CMK (cell line): ENCODE measurements around the gene C16orf92.
"Not testable (repeated sequence)": the region's sequence is repeated elsewhere in the genome, so short reads cannot be mapped to it uniquely, and the experiment has no call there.

ENCODE experiments used
- DNase-seq: peaks from one replicate; pipeline ENCODE4 v3.0.0-alpha.2; 2010; ENCODE audit warnings: low read depth

Gene C16orf92

GRCh38 chr16:30005341-30006094 lies 17.5 kb upstream of the C16orf92 start:
- DNase-seq = no peak

GRCh38 chr16:30006095-30006473 lies 16.9 kb upstream of the C16orf92 start:
- no peak for DNase-seq

GRCh38 chr16:30006659-30007377 lies 16.2 kb upstream of the C16orf92 start:
- DNase-seq = no peak

DNA sequence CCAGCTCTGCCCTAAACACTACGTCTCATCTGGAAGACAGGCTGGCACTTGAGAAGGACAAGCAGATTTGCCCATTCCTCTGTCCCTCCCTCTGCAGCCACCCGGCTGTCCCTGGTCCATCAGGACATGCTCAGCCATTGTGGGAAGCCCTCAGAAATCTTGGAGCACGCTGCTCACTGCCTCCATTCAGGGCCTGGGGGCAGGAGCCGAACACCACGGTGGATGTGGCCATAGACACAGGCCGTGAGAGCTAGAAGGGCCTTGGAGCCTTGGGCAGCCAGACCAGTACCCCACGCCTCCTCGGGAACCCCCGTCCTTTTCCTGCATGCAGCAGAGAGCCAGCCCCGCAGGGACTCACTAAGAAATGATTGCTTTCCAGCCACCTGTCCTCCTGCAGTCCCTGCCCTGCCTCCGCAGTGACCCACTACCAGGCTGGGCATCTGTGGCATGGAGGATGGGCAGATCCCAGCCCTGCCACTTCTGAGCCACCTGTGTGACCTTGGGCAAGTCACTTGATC lies 15.6 kb upstream of the C16orf92 start:
- DNase-seq = no peak

DNA sequence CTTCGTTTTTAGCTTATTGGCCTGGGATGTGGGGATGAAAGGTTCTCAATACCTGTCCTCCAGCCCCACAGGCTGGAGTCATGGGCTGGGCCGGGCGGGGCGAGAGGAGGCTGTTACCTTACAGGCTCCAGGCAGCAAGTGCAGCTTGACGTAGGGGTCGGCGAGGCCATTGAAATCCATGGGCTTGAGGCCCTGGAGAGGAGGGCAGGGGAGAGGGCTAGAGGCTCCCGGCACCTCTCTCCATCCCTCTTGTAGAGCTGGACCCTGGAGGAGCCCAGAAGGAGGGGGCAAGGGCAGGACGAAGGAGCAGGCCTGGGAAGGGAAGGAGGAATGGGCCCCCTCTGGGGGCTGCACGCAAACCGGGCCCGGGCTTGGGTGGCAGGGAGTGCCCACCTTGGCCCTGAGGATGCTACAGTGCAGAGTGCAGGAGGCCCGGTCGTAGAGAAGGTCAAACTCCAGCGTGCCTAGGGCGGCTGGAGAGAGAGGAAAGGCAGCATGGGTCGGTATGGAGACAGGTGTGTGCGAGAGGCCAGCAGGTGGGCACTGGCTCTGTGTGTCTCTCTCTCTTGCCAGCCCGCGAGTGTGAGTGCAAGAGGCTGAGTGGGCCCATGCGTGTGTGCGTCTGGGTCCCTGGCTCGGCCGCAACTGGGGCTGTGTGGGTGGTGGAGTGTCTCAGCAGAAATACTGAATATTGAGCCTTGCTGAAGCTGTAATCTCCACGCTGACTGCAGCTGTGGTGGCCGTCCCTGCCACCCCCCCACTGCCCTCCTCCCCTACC lies 13.7 kb upstream of the C16orf92 start:
- DNase-seq = no peak

- no peak for DNase-seq
Measured at GRCh38 chr16:30009990-30010843, 12.8 kb upstream of the C16orf92 start.

DNA sequence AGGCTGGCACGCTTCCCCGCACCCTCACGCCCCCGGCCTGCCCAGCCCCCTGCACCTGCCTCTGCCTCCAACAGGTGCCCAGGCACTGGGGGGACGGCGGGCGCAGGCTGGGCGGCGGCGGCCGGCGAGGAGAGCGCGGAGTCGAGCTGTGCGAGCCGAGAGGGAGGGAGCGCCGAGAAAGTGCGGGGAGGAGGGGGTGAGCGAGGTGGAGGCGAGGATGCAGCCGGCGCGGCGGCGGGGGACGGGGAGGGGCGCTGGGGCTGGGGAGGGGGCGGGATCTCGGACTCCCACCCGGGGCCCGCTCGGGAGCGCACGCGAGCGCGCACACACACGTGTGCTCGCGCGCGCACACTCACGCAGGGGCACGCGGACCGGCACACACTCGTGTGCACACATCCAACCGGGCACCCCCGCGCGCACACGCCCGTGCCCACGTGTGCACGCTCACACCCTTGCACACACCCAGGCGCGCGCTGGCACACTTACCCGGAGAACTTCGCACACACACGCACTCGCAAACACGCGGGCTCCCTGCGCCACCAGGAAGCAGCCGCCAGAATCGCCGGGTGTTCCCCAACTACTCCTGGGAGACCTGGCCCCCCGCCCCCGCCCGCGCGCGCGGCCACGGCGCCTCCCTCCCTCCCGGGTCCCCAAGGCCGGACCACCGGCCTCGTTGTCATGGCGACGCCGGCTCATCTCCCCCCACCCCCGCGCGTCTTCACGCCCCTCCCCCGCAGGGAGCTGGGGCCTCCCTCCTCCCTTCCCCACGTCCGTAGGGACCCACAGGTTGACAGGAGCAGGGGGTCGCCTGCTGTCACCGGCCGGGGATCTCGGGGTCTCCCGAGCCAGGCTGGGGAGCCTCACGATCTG lies 11.9 kb upstream of the C16orf92 start, which contains the start of gene DOC2A:
Gene DOC2A, minus strand, starts transcription at position 184 of the 870 bp plus-strand sequence. CDS start 805 bp downstream, outside the sequence.
- no peak for DNase-seq

DNA sequence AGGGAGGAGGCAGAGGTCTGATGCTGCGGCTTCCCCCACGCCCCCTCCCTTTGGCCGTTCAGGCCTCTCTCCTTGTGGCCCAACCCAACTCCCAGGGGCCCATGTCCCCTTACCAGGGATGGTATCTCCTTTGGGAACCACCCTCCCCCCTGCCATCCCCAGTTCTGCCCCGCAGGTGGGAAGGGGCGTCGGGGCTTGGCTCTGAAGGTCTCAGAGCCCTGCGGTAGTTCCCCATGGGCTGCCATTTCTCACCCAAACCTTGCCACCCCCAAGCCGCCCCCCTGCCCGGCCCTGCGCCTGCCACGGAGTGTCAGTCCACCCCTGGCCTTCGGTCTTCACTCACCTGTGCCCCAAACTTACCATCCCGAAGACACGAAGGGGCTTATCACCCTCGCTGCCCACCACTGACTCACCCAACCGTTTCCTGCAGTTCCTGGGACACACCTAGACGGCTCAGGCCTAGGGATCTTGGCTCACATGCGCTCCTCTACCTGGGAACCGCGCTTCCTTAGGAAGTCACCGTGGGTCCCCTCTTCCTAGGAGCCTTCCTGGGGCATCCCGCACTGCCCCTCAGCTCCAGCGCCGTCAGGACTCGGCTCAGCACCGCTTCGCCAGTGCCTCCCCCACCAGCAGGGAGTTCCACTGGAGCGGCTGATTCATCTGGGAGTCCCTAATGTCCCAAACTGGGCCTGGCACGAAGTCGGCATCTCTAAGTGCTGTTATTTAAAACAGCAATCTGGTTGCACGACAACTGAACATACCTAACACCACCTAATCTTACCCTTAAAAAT lies 11.1 kb upstream of the C16orf92 start:
- no peak for DNase-seq

DNA sequence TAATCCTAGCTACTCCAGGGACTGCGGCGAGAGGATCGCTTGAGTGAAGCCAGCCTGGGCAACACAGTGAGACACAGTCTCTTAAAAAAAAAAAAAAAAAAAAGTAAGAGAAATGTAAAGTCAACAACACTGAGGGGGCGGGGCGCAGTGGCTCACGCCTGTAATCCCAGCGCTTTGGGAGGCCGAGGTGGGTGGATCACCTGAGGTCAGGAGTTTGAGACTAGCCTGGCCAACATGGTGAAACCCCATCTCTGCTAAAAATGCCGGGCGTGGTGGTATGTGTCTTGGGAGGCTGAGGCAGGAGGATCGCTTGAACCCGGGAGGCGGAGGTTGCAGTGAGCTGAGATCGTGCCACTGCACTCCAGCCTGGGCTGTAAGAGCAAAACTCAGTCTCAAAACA lies 10.4 kb upstream of the C16orf92 start:
- DNase-seq = not testable (repeated sequence)

- not testable (repeated sequence) for DNase-seq
Measured at GRCh38 chr16:30015450-30015849, 7.5 kb upstream of the C16orf92 start.

DNA sequence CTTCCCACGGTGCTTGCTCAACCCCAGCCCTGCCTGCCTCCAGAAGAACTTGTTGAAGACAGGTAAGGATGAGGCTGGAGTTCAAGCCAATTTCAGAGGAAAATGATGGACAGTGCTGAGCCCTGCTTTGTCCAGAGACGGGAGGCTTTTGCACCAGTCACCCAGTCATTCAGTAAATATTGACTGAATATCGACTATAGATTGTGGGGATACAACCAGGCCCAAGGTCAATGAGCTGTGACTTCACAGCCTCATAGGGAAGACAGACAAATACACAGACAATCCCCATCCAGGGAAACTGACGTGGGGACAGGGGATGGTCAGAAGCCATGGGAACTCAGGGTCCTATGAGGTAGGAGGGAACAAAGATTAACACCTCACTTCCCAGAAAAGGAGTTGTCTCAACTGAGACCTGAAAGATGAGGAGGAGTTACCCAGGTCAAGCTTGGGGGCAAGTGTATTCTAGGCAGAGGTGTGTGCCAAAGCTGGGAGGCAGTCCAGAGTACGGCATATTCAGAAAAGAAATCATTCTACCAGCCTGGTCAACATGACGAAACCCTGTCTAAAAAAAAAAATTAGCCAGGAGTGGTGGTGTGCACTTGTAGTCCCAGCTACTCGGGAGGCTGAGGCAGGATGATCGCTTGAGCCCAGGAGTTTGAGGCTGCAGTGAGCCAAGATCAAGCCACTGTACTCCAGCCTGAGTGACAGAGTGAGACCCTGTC lies 6.3 kb upstream of the C16orf92 start:
- DNase-seq = no peak

GRCh38 chr16:30017277-30017656 lies 5.7 kb upstream of the C16orf92 start:
- no peak for DNase-seq

- not testable (repeated sequence) for DNase-seq
Measured at GRCh38 chr16:30017937-30018336, 5.1 kb upstream of the C16orf92 start.

DNA sequence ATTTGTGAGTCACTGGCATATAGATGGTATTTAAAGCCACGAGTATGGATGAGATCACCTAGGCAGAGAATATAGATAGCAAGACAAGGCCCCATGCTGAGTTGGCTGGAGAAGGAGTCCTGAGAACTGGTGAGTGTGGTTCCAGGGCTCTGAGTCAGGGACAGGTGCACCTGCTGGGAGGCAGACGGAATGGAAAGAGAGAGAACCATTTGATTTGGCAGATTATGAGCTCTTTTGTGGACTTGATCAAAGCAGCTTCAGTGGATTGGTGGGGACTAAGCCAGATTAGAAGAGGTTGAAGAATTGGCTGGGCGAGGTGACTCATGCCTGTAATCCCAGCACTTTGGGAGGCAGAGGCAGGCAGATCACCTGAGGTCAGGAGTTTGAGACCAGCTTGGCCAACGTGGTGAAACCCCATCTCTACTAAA lies 4.3 kb upstream of the C16orf92 start:
- DNase-seq = no peak

GRCh38 chr16:30023586-30023985 lies 588 bp downstream of the C16orf92 start:
- DNase-seq = no peak

- no peak for DNase-seq
Measured at GRCh38 chr16:30024451-30024850, 1.5 kb downstream of the C16orf92 start.

DNA sequence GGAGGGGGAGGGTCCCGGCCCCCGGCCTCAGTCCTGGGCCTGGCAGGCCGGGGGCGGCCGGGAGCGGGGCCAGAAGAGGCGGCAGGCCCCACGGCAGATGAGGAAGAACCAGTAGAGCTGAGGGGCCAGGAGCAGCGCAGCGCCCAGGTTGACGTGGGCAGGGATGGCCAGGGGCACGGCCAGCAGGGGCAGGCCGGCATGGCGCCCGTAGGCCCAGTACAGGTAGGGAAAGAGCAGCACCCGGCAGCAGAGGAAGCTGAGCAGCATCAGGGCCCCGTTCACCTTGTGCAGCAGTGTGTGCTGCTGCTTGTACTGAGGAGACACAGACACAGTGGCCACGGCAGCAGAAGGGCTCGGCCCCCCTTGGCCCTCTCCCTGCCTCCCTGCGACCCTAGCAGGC lies 2.2 kb downstream of the C16orf92 start:
- no peak for DNase-seq

DNA sequence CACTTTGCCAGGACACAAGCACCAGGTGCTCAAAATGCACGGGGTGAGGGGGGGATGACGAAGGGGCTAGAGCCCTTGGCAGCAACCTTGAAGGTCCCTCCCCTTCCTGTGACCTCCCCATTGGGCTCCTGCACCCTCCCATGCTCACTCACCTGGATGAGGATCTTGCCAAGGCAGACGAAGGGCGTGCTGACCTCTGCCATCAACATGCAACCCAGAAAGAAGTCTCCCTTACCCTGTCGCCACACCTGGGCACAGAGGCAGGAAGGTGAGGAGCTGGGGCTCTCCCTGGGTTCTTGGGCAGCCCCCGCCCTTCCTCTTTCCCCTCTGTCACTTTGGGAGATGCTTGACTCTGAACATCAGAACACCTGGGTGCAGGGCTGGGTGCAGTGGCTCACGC lies 2.6 kb downstream of the C16orf92 start:
- DNase-seq = no peak

DNA sequence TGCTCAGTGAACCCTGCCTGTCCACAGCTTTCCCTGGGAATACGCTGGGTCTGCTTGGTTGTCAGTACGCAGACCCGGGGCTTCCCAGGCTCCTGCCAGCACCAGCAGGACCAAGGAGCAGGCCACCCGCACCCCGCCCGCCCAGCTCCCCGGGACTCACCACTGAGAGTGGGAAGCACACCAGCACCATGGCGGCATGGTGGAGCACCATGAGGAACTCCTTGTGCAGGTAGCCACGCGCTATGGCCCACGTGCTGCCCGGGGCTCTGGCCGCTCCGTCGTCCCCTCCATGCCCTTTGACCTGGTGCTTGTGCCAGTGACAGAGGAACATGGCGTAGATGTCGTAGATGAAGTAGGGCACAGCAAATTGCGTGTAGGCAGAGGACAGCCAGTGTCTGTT lies 3.5 kb downstream of the C16orf92 start:
- no peak for DNase-seq
